Measurements from ENCODE around the gene NEUROD4.

Gene NEUROD4

GRCh38 chr12:54998958-54999510 lies 20.7 kb upstream of the NEUROD4 start:
- no peak for DNase-seq

DNA sequence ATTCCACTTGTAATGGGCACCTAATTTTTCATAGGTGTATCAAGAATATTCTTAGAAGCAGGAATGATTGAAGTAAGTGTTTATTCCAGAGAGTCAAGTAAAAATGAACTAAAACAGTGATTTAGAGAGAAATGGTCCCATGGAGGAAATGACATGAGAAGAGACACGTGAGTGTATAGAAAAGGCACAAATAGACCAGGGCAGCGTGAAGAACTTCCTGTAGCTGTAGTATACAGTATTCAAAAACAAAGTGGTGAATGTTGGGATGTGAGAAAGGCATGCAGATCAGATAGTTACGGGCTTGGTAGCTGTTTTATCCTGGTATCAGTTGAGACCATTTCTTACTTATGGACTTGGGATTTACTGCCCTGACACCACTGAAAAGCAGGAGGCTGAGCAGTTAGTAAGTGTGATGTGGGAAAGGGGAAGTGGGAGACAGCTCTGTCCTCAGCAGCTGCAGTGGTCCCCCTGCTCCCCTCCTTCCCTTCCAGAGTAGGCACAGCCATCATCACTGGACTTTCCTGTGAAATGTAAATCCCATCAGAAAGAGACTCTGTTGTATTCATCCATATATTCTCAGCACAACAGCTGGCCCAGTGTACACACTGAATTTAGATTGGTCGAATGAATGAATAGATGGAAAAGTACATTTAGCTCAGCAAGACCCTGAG lies 18.4 kb upstream of the NEUROD4 start:
- DNase-seq: no peak

DNA sequence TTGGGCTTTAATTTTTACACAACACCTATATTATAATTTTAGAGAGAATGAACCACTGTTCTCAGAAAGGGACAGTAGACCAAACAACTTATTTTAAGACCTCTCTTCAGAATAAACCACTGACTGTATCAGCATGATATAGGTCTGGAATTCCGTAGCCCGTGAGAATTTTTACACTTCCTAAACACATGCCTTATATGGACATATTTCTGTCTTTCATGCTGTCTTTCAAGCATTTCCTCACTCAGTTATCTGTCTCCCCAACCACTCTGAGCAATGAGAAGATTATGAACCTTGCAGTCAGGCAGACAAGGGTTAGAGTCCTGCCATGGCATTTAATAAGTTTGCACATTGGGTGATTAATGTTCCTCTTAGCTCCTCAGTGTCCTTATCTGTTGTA lies 17.4 kb upstream of the NEUROD4 start:
- DNase-seq: no peak

GRCh38 chr12:55008944-55009585 lies 10.7 kb upstream of the NEUROD4 start:
- peak; percentile 25 for DNase-seq

DNA sequence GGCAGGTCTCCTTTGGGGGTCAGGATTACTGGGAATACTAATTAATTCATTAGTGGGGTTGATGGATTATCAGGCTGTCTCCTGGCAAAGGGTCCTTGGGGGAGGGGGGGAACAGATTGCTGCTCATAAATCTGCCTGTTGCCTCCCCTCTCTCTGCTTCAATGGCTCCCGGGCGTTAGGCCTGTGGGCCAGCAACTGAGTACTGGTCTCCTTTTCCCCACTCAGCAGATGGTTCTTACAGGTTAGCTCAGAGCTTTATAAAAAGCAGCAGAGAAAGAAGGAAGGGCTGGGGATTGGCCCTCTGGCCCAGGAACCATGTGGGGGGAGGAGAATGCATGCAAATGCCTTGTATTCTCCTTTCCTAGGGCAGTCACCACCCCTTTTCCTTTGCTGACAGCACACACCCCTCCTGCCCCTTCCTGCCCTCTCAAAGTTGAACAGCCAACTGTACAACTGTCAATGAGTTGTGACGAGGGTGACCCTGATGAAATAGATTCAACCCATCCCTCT lies 2.3 kb upstream of the NEUROD4 start:
- peak; percentile 37 for DNase-seq

DNA sequence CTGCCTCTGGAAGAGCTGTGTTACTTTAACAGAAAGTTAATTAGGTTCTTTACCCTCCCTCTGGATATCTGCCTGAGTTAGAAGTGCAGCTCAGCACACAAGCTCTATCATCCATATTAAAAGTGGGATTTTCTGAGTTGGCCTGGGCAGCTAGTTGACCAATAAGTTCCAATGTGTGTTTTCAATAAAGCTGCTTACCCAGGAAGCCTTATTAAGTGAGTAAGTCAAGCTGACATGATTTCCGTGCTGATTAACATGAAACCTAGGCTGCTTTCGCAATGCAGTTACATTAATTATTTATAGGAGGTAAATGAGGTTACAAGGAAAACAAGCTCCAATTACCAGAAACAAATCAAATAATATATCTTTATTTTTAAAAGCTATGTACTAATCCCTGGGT lies 4.8 kb downstream of the NEUROD4 start:
- no peak for DNase-seq

DNA sequence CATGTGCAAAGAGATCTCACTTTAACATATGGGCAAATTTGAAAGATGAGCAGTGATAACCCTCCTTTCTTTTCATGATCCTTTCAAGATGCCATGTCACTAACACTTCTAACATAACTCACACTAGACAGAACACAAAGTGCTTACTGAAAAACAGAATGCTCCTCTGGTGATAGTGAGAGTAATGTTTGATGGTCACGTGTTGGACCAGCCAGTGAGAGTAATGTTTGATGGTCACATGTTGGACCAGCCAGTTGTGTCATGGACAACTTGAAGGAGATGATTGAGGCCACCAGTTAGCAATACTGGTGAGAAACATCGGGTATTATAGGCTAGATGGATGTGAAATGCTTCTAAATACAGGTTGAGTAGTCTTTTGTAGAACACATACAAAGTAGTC lies 5.7 kb downstream of the NEUROD4 start:
- DNase-seq: no peak

- peak; percentile 36 for DNase-seq
Observed at GRCh38 chr12:55034218-55034617, 14.4 kb downstream of the NEUROD4 start.

GRCh38 chr12:55036326-55037115 lies 16.7 kb downstream of the NEUROD4 start:
- DNase-seq: no peak

- DNase-seq: peak; percentile 40
Observed at GRCh38 chr12:55037351-55037987, 17.7 kb downstream of the NEUROD4 start.

DNA sequence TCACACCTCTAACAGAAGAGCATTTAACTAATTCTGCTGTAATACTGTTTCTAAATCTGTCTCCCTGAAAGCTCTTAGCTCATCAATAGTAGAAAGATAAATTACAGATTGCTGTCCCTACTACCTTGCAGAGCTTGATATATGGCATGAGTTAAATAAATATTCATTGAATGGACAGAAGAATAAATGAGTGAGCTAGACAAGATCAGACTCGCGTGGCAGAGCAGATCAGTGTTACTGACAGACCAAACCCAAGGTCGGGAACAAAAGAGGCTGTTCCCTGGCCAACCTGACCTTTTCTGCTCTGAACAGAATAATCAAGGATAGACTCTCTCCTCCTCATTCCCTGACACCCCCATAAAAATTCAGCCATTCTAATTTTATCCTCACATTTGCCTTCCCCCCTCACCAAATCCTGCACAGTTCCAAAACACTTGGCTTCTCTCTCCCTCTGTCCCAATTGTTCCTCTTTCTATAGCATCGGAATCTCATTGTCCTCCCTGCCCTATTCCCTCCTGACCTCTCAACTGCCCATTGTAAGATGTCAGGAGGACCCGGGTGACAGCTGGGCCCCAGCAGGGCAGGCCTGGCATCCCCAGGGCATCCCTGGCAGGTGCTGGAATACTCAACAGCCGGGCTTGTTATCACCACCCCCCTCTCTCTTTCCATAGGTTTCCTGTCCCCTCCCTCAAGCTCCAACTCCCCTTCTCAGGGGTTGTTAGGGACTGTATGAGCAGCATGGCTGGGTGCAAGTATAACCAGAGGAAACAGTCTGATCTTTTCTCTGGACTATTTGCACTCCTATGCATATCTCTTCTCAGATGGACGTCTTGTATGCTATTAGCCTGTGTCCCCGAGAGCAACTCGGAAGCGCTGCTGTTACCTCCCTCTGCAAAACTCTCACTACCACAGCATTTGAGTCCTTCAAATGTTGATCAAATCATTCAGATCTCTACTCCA lies 19.9 kb downstream of the NEUROD4 start:
- DNase-seq: peak; percentile 51

GRCh38 chr12:55041345-55042055 lies 21.7 kb downstream of the NEUROD4 start:
- no peak for DNase-seq

GRCh38 chr12:55043542-55043941 lies 23.8 kb downstream of the NEUROD4 start:
- no peak for DNase-seq

- no peak for DNase-seq
Observed at GRCh38 chr12:55044135-55044534, 24.4 kb downstream of the NEUROD4 start.

- no peak for DNase-seq
Observed at GRCh38 chr12:55049676-55050075, 29.9 kb downstream of the NEUROD4 start.

GRCh38 chr12:55051197-55051947 lies 31.6 kb downstream of the NEUROD4 start:
- DNase-seq: no peak

DNA sequence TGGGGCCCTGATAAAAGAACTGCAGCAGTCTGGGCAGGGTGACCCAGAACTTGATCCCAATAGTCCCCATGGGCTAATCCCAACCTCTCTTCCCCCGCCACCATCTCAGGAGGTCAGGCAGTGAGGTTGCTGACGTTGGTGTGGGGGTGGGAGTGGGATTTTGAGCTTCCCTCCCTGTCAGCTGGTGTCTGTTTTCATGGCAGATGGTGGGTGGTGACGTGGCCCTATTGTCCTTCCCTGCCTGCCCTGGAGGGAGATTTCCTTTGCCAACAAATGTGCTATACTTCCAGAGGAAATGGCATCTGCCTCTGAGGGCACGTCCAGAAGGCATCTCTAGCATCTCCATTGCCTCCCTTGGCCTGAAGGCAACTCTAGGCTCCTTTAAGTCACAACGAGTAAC lies 37.7 kb downstream of the NEUROD4 start:
- DNase-seq: peak; percentile 68

GRCh38 chr12:55058082-55058481 lies 38.3 kb downstream of the NEUROD4 start:
- no peak for DNase-seq

DNA sequence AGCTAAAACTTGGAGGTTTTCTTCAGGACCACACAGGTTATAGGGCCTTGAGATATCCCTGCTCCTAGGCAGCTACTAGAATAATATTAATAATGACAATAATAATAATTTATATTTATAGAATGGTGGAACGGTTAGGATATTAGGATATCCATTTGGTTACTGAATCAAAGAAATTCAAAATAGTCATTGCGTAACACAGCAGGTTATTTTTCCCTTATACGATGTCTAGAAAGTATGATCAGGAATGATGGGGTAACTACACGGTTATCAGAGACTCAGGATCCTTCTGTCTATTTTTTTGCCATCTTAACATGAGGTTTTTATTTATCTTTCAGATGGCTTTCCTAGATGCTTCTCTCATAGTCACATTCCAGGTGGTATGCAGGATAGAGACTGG lies 39.0 kb downstream of the NEUROD4 start:
- no peak for DNase-seq

- DNase-seq: no peak
Observed at GRCh38 chr12:55060470-55060869, 40.7 kb downstream of the NEUROD4 start.

Measured in retina (tissue), 1 donor.